KMS-11 (cell line): ENCODE measurements around the gene CIAO3.

Source experiments
- H2AFZ ChIP-seq: fragments of 200-600 bp; sonication (generic); 2 replicates; pipeline ENCODE4 v1.6.1; 2016; ENCODE audit warnings: antibody characterized with exemption, mixed run types, low read depth
- H3K27ac ChIP-seq: fragments of 200-600 bp; sonication (generic); 2 replicates; pipeline ENCODE4 v1.6.1; 2016; ENCODE audit warnings: mild to moderate bottlenecking, mixed run types
- H3K27me3 ChIP-seq: fragments of 200-600 bp; sonication (generic); 2 replicates; pipeline ENCODE4 v1.6.1; 2017; ENCODE audit warnings: mild to moderate bottlenecking, low read depth, mixed run types, moderate library complexity; ENCODE audit not compliant: insufficient read depth
- H3K36me3 ChIP-seq: fragments of 200-600 bp; sonication (generic); 2 replicates; pipeline ENCODE4 v1.6.1; 2017; ENCODE audit warnings: mild to moderate bottlenecking, mixed run types; ENCODE audit not compliant: insufficient read depth
- H3K4me1 ChIP-seq: fragments of 200-600 bp; sonication (generic); 2 replicates; pipeline ENCODE4 v1.6.1; 2016; ENCODE audit warnings: mild to moderate bottlenecking, low read depth, mixed run types; ENCODE audit not compliant: poor library complexity, severe bottlenecking
- H3K4me2 ChIP-seq: fragments of 200-600 bp; sonication (generic); 2 replicates; pipeline ENCODE4 v1.7.0; 2016; ENCODE audit warnings: mild to moderate bottlenecking, mixed run types
- H3K4me3 ChIP-seq: fragments of 200-600 bp; sonication (generic); IDR thresholded peaks from 2 replicates; pipeline ENCODE4 v1.6.1; 2017; ENCODE audit warnings: low read depth, low read length, mixed read lengths; ENCODE audit not compliant: insufficient read depth
- H3K79me2 ChIP-seq: fragments of 200-600 bp; sonication (generic); 2 replicates; pipeline ENCODE4 v1.6.1; 2016; ENCODE audit warnings: low read depth, mixed run types; ENCODE audit not compliant: insufficient read depth
- H3K9ac ChIP-seq: fragments of 200-600 bp; sonication (generic); 2 replicates; pipeline ENCODE4 v1.6.1; 2016; ENCODE audit warnings: mild to moderate bottlenecking, mixed run types
- H4K20me1 ChIP-seq: fragments of 200-600 bp; sonication (generic); 2 replicates; pipeline ENCODE4 v1.6.1; 2016; ENCODE audit warnings: mild to moderate bottlenecking, mixed run types; ENCODE audit not compliant: insufficient read depth
- TF ChIP-seq, protein P1 (sequence below): fragments of 200-600 bp; sonication (generic); conservative IDR thresholded peaks from 2 replicates; pipeline ENCODE4 v1.6.1; 2017; ENCODE audit warnings: low read depth, mild to moderate bottlenecking, antibody characterized with exemption, low read length, moderate library complexity, mixed read lengths

Gene CIAO3

DNA sequence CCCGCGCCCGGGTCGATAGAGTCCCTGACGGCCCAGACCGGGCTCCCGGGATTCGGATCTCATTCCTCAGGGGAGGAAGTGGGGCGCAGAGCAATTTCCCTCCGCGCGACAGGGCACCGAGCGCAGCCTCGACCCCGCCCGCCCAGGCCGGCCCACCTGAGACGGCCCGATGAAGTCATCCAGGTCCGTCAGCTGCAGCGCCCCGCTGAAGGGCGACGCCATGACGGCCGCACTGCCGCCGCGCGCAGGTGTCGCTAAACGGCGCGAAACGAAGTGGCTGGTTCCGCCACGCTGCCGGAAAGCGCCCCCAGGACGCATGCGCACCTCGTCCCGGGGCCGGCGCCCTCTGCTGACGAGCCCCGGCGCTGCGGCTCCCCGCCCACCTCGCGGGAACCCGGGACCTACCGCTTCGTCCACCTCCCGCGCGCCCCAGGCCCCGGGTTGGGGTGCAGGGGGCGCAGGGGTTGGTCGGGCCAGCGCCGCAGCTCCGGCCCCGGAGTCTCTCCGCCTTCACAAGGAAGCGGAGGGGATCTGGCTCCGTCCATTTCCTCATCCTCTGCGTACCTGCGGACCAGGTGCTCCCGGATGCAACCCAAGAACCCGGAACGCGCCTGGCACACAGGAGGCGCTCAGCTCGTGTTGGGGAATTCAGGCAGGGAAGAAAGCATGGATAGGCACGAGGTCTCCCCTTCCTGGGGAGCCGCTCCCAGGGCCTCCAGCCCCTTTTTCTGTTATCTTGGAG, at the start of gene CIAO3:
Gene CIAO3 (minus strand): TSS at position 234 of the 742 bp plus-strand sequence. CDS start 12 bp downstream, at position 222.
- Histone ChIP-seq H3K4me3 (peak within 1 kb of the TSS; percentile 45), H4K20me1 (no peaks in the 10 kb centered on the region), H3K9ac (peak within 1 kb of the TSS; percentile 82), H3K79me2 (peaks cover 10% of the 10 kb centered on the region; the same call in 1 of the 2 replicates), H2AFZ (peak within 1 kb of the TSS; percentile 74), H3K27ac (no peak within 1 kb of the TSS; the same call in 1 of the 2 replicates), H3K27me3 (peaks cover 45% of the 10 kb centered on the region), H3K4me1 (peaks cover 30% of the 10 kb centered on the region), H3K36me3 (no peaks in the 10 kb centered on the region), H3K4me2 (peak within 1 kb of the TSS; percentile 99)
- TF ChIP-seq, protein P1, sequence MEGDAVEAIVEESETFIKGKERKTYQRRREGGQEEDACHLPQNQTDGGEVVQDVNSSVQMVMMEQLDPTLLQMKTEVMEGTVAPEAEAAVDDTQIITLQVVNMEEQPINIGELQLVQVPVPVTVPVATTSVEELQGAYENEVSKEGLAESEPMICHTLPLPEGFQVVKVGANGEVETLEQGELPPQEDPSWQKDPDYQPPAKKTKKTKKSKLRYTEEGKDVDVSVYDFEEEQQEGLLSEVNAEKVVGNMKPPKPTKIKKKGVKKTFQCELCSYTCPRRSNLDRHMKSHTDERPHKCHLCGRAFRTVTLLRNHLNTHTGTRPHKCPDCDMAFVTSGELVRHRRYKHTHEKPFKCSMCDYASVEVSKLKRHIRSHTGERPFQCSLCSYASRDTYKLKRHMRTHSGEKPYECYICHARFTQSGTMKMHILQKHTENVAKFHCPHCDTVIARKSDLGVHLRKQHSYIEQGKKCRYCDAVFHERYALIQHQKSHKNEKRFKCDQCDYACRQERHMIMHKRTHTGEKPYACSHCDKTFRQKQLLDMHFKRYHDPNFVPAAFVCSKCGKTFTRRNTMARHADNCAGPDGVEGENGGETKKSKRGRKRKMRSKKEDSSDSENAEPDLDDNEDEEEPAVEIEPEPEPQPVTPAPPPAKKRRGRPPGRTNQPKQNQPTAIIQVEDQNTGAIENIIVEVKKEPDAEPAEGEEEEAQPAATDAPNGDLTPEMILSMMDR: peak; percentile 76

DNA sequence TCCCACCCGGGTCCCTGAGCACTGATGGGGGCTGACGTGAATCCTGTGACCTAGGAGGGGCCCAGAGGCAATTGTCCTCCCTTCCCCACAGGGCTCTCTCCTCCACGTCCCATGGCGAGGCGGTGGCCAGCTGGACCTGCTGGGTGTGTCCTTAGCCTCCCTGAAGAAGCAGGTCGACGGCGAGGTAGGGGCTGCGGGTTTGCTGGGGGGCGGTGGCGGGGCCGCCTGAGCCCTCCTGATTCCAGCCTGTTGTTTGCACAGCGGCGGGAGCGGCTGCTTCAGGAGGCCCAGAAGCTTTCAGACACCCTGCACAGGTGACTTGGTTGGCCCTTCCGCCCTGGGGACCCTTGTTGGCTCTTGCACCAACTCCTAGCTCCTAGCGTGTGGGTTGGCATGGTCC, 49.3 kb upstream of the CIAO3 start:
- peak overlapping the region; percentile 93; the same call in 1 of the 2 replicates for H3K4me2 ChIP-seq

DNA sequence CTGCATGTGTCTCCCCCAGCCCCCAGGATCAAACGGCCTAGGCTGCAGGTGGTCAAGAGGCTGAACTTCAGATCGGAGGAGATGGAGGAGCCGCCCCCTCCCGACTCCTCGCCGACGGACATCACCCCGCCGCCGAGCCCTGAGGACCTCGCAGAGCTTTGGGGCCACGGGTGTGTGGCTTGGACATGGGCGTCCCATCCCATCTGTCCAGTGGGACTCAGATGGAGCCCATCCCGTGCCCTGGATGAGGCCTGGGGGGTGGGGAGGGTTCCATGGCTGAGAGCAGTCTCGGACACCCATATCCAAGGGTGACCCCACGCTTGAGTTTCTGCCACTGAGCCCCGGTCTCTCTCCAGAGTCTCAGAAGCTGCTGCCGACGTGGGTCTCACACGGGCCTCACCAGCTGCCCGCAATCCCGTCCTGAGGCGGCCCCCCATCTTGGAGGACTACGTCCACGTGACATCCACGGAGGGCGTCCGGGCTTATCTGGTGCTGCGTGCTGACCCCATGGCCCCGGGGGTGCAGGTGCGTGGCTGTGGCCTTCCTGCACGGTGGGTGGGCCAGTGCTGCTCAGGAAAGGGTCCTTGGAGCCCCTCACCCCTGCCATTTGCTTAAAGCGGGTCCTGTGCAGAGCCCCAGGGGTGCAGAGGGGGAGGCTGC, 48.5 kb upstream of the CIAO3 start:
- Histone ChIP-seq H3K4me1 (peaks cover 10% of the 10 kb centered on the region), H3K4me2 (peak overlapping the region; percentile 93), H2AFZ (no peak overlapping the region), H3K27ac (no peak overlapping the region), H3K79me2 (peaks cover 16% of the 10 kb centered on the region; the same call in 1 of the 2 replicates), H3K4me3 (no peak overlapping the region), H4K20me1 (no peaks in the 10 kb centered on the region), H3K27me3 (no peaks in the 10 kb centered on the region), H3K36me3 (no peaks in the 10 kb centered on the region), H3K9ac (peak overlapping the region; percentile 55; the same call in 1 of the 2 replicates)
- TF ChIP-seq, protein P1: no peak

More for the DNA sequence above, 49.3 kb upstream of the CIAO3 start:
- Histone ChIP-seq H3K27ac (no peak overlapping the region), H3K36me3 (no peaks in the 10 kb centered on the region), H3K79me2 (peaks cover 16% of the 10 kb centered on the region; the same call in 1 of the 2 replicates), H3K27me3 (no peaks in the 10 kb centered on the region), H3K4me3 (no peak overlapping the region), H4K20me1 (no peaks in the 10 kb centered on the region), H3K4me1 (peaks cover 10% of the 10 kb centered on the region), H3K9ac (no peak overlapping the region), H2AFZ (no peak overlapping the region)
- TF ChIP-seq, protein P1: no peak

DNA sequence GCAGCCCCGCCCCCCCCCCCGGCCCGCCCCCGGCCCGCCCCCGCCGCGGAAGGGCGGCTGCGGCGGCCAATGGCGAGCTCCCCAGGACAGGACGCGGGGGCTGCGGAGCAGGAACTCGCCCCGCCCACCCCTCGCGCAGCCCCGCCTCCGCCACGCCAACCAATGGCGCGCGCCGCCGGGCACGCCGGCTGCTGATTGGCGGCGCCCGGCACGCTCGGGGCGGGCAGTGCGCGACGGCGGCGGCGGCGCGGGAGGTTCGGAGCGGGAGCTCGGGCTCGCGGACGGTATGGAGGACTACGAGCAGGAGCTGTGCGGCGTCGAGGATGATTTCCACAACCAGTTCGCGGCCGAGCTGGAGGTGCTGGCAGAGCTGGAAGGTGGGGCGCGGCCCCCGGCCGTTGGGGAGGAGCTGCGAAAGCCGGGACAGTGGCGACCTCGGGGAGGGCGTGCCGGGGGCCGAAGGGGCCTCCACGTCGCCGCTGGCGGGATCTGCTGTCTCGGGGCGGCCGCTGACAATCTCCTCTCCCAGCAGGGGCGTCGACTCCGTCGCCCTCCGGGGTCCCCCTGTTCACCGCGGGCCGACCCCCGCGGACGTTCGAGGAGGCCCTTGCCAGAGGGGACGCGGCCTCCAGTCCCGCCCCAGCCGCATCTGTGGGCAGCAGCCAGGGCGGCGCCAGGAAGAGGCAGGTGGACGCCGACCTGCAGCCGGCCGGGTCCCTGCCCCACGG, 47.8 kb upstream of the CIAO3 start, which contains the start of gene CHTF18:
Gene CHTF18 (plus strand): TSS at position 222 of the 728 bp plus-strand sequence. CDS start 65 bp downstream, at position 287.
- Histone ChIP-seq H3K4me2 (peak within 1 kb of the TSS; percentile 93), H3K79me2 (peaks cover 16% of the 10 kb centered on the region; the same call in 1 of the 2 replicates), H3K27ac (no peak within 1 kb of the TSS), H3K36me3 (no peaks in the 10 kb centered on the region), H2AFZ (peak within 1 kb of the TSS; percentile 97), H3K27me3 (peaks cover 6% of the 10 kb centered on the region; the same call in 1 of the 2 replicates), H3K4me1 (peaks cover 10% of the 10 kb centered on the region), H3K4me3 (no peak within 1 kb of the TSS), H4K20me1 (no peaks in the 10 kb centered on the region), H3K9ac (peak within 1 kb of the TSS; percentile 68)
- TF ChIP-seq, protein P1: no peak
